ENCODE results near the gene KCNK2. TPM values are rescaled to one million over a fixed set of nuclear protein-coding genes. Genes with fewer than 3 reads are reported as not detected.

Gene KCNK2
- total and polyA plus RNA-seq, 10 of the 15 experiments (the other 5 are each of a cell fraction or from before 2014, with no cell fraction given): 0.04 to 0.13 (median 0.08) TPM; not detected in 4

GRCh38 chr1:215132156-215132555, 49.6 kb downstream of the KCNK2 start (continued):
- TF ChIP-seq HSF1 (IDR thresholded peaks at IDR 0.05; ENCODE audit: low read depth, low read length) (no peak), SREBF1 (IDR thresholded peaks at IDR 0.05; ENCODE audit: low read length) (no peak), CHD2 (IDR thresholded peaks at IDR 0.05; ENCODE audit: borderline replicate concordance, low read depth, low read length) (no peak), NR2C2 (IDR thresholded peaks at IDR 0.05; ENCODE audit: borderline replicate concordance, control insufficient read depth, insufficient read length, low read depth) (no peak), HDGF (IDR thresholded peaks at IDR 0.05) (no peak), PAX5 (IDR thresholded peaks at IDR 0.05; ENCODE audit: borderline replicate concordance, low read depth, low read length) (no peak), NKRF (conservative IDR thresholded peaks at IDR 0.05) (no peak), SREBF2 (IDR thresholded peaks at IDR 0.05; ENCODE audit: low read length) (no peak), MYC (IDR thresholded peaks at IDR 0.05; ENCODE audit: insufficient read depth, insufficient read length, insufficient replicate concordance, low read length, severe bottlenecking) (no peak)

- Histone ChIP-seq H3K4me2 (ENCODE audit: control insufficient read depth, insufficient read depth) (no peak overlapping the region), H3K36me3 (ENCODE audit: control insufficient read depth in 2 of 2, insufficient read depth in 2 of 2, low read length in 1 of 2) (no peaks in the 10 kb centered on the region), H3K4me1 (ENCODE audit: control insufficient read depth, insufficient read depth, low read length) (no peaks in the 10 kb centered on the region), H3K79me2 (ENCODE audit: control insufficient read depth, insufficient read depth, low read length) (no peaks in the 10 kb centered on the region), H3K9me3 (replicated peaks; ENCODE audit: control insufficient read depth, insufficient read depth, low read length) (no peaks in the 10 kb centered on the region), H3K9ac (ENCODE audit: control insufficient read depth, insufficient read depth, low read length) (no peak overlapping the region), H2AFZ (ENCODE audit: control insufficient read depth, low read depth, low read length) (no peak overlapping the region), H3K27ac (ENCODE audit: control insufficient read depth, insufficient read depth) (no peak overlapping the region), H4K20me1 (ENCODE audit: control insufficient read depth, insufficient read depth) (no peaks in the 10 kb centered on the region), H3K27me3 (replicated peaks in 1 of 2; ENCODE audit: control insufficient read depth in 2 of 2, insufficient read depth in 2 of 2, low read length in 1 of 2) (no peaks in the 10 kb centered on the region), H3K4me3 (no peak overlapping the region)
- ATAC-seq: no peak
- intact Hi-C loops (cut with micrococcal nuclease; ENCODE audit: unreplicated experiment) (no loop called here), in situ Hi-C loops (cut with MboI) (no loop called here)
- ChIA-PET CTCF (interaction anchor here (0.6 kb wide), 1 partner anchor 169 kb away, joined by 3 read pairs; no protein-coding TSS in a partner anchor), RAD21 (ENCODE audit: unreplicated experiment) (no interaction called here), SMC1A (ENCODE audit: uncharacterized antibody, unreplicated experiment) (no interaction called here), POLR2A (no interaction called here)
- BruUV-seq (replicated peaks): no TSS peak
- no peak for DNase-seq (ENCODE audit: low read depth, low spot score)
- 0% methylated on average over 1 of the region's 1 CpG for WGBS (ENCODE audit: insufficient coverage, insufficient replicate concordance, low lambda C conversion rate, missing lambda C conversion rate)
- FAIRE-seq: no peak
- no peak for TF ChIP-seq ZZZ3 (IDR thresholded peaks at IDR 0.05; ENCODE audit: control insufficient read depth, insufficient read length, low read depth)
- TF ChIP-seq TCF3 (IDR thresholded peaks at IDR 0.05; ENCODE audit: borderline replicate concordance, insufficient read depth, low read depth, low read length): no peak
- no peak for TF ChIP-seq SP1 (IDR thresholded peaks at IDR 0.05; ENCODE audit: low read depth, low read length)
- TF ChIP-seq CTCF (IDR thresholded peaks at IDR 0.05 in 2 of 3, conservative IDR thresholded peaks at IDR 0.05 in 1 of 3; ENCODE audit: control insufficient read depth in 2 of 3, extremely low read depth in 1 of 3, insufficient read depth in 1 of 3, low read depth in 3 of 3, low read length in 3 of 3): no peak
- no peak for TF ChIP-seq STAT3 (IDR thresholded peaks at IDR 0.05; ENCODE audit: low read depth, low read length)
- no peak for TF ChIP-seq RB1 (IDR thresholded peaks at IDR 0.05; ENCODE audit: borderline replicate concordance)
- TF ChIP-seq EED (IDR thresholded peaks at IDR 0.05; ENCODE audit: low read depth): no peak
Measured at GRCh38 chr1:215133532-215133931, 51.0 kb downstream of the KCNK2 start.

All from GM12878 (cell line).